Chondrocyte (in vitro differentiated cells): Measurements from ENCODE around the gene CHMP5. TPM values are rescaled to one million over a fixed set of nuclear protein-coding genes. Genes with fewer than 3 reads are reported as not detected.

Source experiments
- DNase-seq: peaks from one replicate; pipeline ENCODE4 v3.0.0; 2021; ENCODE audit warnings: mixed read lengths, low spot score
- H3K27ac Mint-ChIP-seq: one replicate; pipeline ENCODE4 v1.8.0; 2021; ENCODE audit warnings: mild to moderate bottlenecking, moderate library complexity, mixed read lengths; ENCODE audit not compliant: unreplicated experiment
- H3K27me3 Mint-ChIP-seq: 2 replicates; pipeline ENCODE4 v1.8.0; 2021; ENCODE audit warnings: low read depth, mixed read lengths
- H3K36me3 Mint-ChIP-seq: 2 replicates; pipeline ENCODE4 v1.8.0; 2021; ENCODE audit warnings: low read depth, mixed read lengths
- H3K4me1 Mint-ChIP-seq: 2 replicates; pipeline ENCODE4 v1.8.0; 2021; ENCODE audit warnings: low read depth, mild to moderate bottlenecking, mixed read lengths
- H3K4me3 Mint-ChIP-seq: one replicate; pipeline ENCODE4 v1.8.0; 2021; ENCODE audit warnings: mild to moderate bottlenecking, moderate library complexity, mixed read lengths; ENCODE audit not compliant: unreplicated experiment
- H3K9me3 Mint-ChIP-seq: 2 replicates; pipeline ENCODE4 v1.8.0; 2021; ENCODE audit warnings: low read depth, mixed read lengths
- CTCF ChIP-seq: fragments of 200-600 bp; sonication (generic); IDR thresholded peaks from 2 replicates; pipeline ENCODE4 v1.5.0; 2021; ENCODE audit warnings: antibody characterized with exemption, mild to moderate bottlenecking, moderate library complexity
- total RNA-seq: library from RNA; stranded (reverse); gene quantifications from 3 replicates; pipeline ENCODE4 v1.2.1, GENCODE V29; 2021

Gene CHMP5
- total RNA-seq, 1 donor from 2014 or later: 58.4 TPM

- no peaks in the 10 kb centered on the region for H3K36me3 Mint-ChIP-seq
- DNase-seq: no peak
- H3K4me1 Mint-ChIP-seq: no peaks in the 10 kb centered on the region
- no peaks in the 10 kb centered on the region for H3K9me3 Mint-ChIP-seq
- H3K27ac Mint-ChIP-seq: no peak overlapping the region
- TF ChIP-seq CTCF: no peak
- no peak overlapping the region for H3K4me3 Mint-ChIP-seq
- peaks cover 7% of the 10 kb centered on the region for H3K27me3 Mint-ChIP-seq
Observed at GRCh38 chr9:33245341-33245740, 19.5 kb upstream of the CHMP5 start.

DNA sequence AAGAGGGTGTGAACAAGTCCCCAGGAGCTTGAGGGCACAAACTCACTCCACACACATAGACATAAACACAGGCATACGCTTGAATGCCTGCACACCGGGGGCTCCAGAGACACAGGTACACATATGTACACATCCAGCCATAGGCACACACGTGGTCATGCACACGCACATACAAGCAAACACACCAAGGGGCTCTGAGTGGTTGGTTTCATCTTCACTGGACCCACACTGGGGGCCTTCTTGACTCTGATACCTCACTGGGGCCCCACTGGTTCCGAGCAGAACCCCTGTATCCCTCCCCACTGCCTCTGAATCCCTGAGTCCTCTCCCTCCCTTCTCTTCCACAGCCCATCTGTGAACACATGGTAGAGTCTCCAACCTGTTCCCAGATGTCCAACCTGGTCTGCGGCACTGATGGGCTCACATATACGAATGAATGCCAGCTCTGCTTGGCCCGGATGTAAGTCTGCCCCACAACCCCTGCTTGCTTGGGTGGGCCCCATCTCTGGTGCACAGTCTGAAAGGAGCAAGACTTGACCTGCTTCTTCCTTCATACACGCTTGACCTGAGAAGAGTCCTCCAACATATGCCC is 18.5 kb upstream of the CHMP5 start:
- Mint-ChIP-seq H3K27me3 (peaks cover 3% of the 10 kb centered on the region), H3K9me3 (no peaks in the 10 kb centered on the region), H3K27ac (no peak overlapping the region), H3K4me1 (no peaks in the 10 kb centered on the region), H3K36me3 (peaks cover 1% of the 10 kb centered on the region), H3K4me3 (no peak overlapping the region)
- no peak for TF ChIP-seq CTCF
- no peak for DNase-seq

DNA sequence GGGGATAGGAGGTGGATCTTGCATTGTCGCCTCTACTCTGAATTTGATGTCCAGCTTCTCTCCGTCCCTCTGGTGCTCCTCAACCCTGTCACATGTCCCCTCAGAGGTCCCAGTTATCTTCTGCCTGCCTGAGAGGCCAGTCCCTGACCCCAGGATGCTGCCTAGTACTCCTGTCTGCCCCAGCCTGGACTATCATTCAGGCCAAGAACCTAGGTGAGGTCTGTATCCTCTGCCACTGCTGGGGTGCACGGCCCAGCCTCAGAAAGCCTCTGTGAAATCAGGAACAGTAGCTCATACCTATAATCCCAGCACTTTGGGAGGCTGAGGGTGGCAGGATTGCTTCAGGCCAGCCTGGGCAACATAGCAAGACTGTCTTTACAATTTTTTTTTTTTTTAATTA is 16.2 kb upstream of the CHMP5 start:
- H3K27me3 Mint-ChIP-seq: no peaks in the 10 kb centered on the region

GRCh38 chr9:33249087-33249658 is 15.7 kb upstream of the CHMP5 start:
- DNase-seq: no peak
- Mint-ChIP-seq H3K27ac (no peak overlapping the region), H3K9me3 (no peaks in the 10 kb centered on the region), H3K36me3 (peaks cover 8% of the 10 kb centered on the region), H3K27me3 (no peaks in the 10 kb centered on the region), H3K4me3 (no peak overlapping the region), H3K4me1 (no peaks in the 10 kb centered on the region)
- no peak for TF ChIP-seq CTCF

More for the DNA sequence above, 16.2 kb upstream of the CHMP5 start:
- no peak for DNase-seq
- no peaks in the 10 kb centered on the region for H3K4me1 Mint-ChIP-seq
- no peak for TF ChIP-seq CTCF
- H3K27ac Mint-ChIP-seq: no peak overlapping the region
- H3K36me3 Mint-ChIP-seq: peaks cover 8% of the 10 kb centered on the region
- no peaks in the 10 kb centered on the region for H3K9me3 Mint-ChIP-seq
- no peak overlapping the region for H3K4me3 Mint-ChIP-seq

- Mint-ChIP-seq H3K36me3 (peaks cover 13% of the 10 kb centered on the region), H3K4me1 (no peaks in the 10 kb centered on the region), H3K27me3 (no peaks in the 10 kb centered on the region), H3K27ac (no peak overlapping the region), H3K9me3 (no peaks in the 10 kb centered on the region), H3K4me3 (no peak overlapping the region)
- DNase-seq: no peak
- TF ChIP-seq CTCF: no peak
Observed at GRCh38 chr9:33249983-33250382, 14.9 kb upstream of the CHMP5 start.
